Panc1 (cell line): ENCODE measurements around the gene TNFRSF21. TPM values are rescaled to one million over a fixed set of nuclear protein-coding genes. Genes with fewer than 3 reads are reported as not detected.

ENCODE experiments used
- ATAC-seq: fragments of 200-7000 bp; cut with Tn5 transposase; 2 replicates; pipeline ENCODE4 v1.9.1; 2020; ENCODE audit warnings: mild to moderate bottlenecking, moderate library complexity
- BruUV-seq: library from RNA; stranded (reverse); fragments of 400-500 nt; replicated peaks from 2 replicates; lab custom pipeline; 2021; lab: Mats Ljungman, UMichigan
- CTCF ChIA-PET: fragments of 300-600 bp; sonication (Branson Sonifier 250); formaldehyde crosslinking; loops from one replicate; lab custom pipeline; 2022; ENCODE audit warnings: antibody characterized with exemption; lab: Charles Lee
- POLR2A ChIA-PET: fragments of 300-600 bp; sonication (Branson Sonifier 250); formaldehyde crosslinking; loops from one replicate; lab custom pipeline; 2022; ENCODE audit warnings: antibody characterized with exemption; lab: Charles Lee
- DNase-seq: peaks from one replicate; pipeline ENCODE4 v3.0.0-alpha.2; 2010; ENCODE audit warnings: low read depth, low spot score
- H3K27ac ChIP-seq: 2 replicates; pipeline ENCODE4 v1.5.1; 2011; ENCODE audit warnings: mild to moderate bottlenecking, low read length, inconsistent platforms
- H3K27me3 ChIP-seq: fragments of 200-500 bp; sonication (Bioruptor generic); 2 replicates; pipeline ENCODE4 v1.6.0; 2014; ENCODE audit warnings: low read length, inconsistent platforms; ENCODE audit not compliant: control insufficient read depth, insufficient read depth
- H3K36me3 ChIP-seq: fragments of 200-500 bp; sonication (Bioruptor generic); 2 replicates; pipeline ENCODE4 v1.5.1; 2014; ENCODE audit warnings: inconsistent platforms, mild to moderate bottlenecking, low read length, moderate library complexity; ENCODE audit not compliant: control insufficient read depth, insufficient read depth
- H3K4me1 ChIP-seq: 2 replicates; pipeline ENCODE4 v1.5.1; 2011; ENCODE audit warnings: inconsistent platforms, mild to moderate bottlenecking, low read length, moderate library complexity; ENCODE audit not compliant: control insufficient read depth, insufficient read depth
- H3K4me3 ChIP-seq, 2 experiments: 2 replicates each; pipeline ENCODE4 v1.5.1; 2011 to 2012; ENCODE audit warnings: low read depth in 2 of 2, low read length in 2 of 2, mild to moderate bottlenecking in 2 of 2, inconsistent platforms in 1 of 2, moderate library complexity in 1 of 2
- H3K9me3 ChIP-seq: fragments of 200-500 bp; sonication (Bioruptor generic); 2 replicates; pipeline ENCODE4 v1.5.1; 2014; ENCODE audit warnings: low read depth, mild to moderate bottlenecking, inconsistent platforms, low read length, moderate library complexity; ENCODE audit not compliant: control insufficient read depth, insufficient read depth
- POLR2AphosphoS5 ChIP-seq: IDR thresholded peaks from 2 replicates; pipeline ENCODE4 v1.6.1; 2012; ENCODE audit warnings: mild to moderate bottlenecking, low read depth, low read length, moderate library complexity
- REST ChIP-seq, 2 experiments: IDR thresholded peaks; 2 replicates each; pipeline ENCODE4 v1.6.1; 2011 to 2012; ENCODE audit warnings: low read depth in 2 of 2, control low read depth in 1 of 2, low read length in 1 of 2, mild to moderate bottlenecking in 1 of 2, moderate library complexity in 1 of 2; ENCODE audit not compliant: insufficient read depth in 1 of 2
- SIN3A ChIP-seq: IDR thresholded peaks from 2 replicates; pipeline ENCODE4 v1.6.1; 2012; ENCODE audit warnings: low read depth, mild to moderate bottlenecking, low read length, moderate library complexity, borderline replicate concordance; ENCODE audit not compliant: insufficient read depth
- TCF7L2 ChIP-seq: IDR thresholded peaks from 2 replicates; pipeline ENCODE4 v1.6.1; 2011; ENCODE audit warnings: mild to moderate bottlenecking, low read depth, low read length, inconsistent platforms
- in situ Hi-C: cut with HindIII; loops from 2 replicates; pipeline ENCODE4 v1.10.0; 2016; ENCODE audit warnings: low sequenced_read_pairs, low pct_unique_long_range_greater_than_20kb
- intact Hi-C: fragments of 100-400 bp; cut with micrococcal nuclease; formaldehyde crosslinking; loops from one replicate; pipeline ENCODE4 v1.10.0; 2022; ENCODE audit not compliant: unreplicated experiment
- total RNA-seq: library from RNA; stranded (reverse); gene quantifications from one replicate; pipeline ENCODE4 v1.2.1, GENCODE V29; 2021; ENCODE audit not compliant: unreplicated experiment
- TF ChIP-seq, protein P1 (sequence below): fragments of 450-650 bp; IDR thresholded peaks from 2 replicates; pipeline ENCODE4 v1.5.1; 2017; ENCODE audit warnings: mild to moderate bottlenecking

The TNFRSF21 gene
- total RNA-seq, 1 experiment from 2014 or later: 76.0 TPM

DNA sequence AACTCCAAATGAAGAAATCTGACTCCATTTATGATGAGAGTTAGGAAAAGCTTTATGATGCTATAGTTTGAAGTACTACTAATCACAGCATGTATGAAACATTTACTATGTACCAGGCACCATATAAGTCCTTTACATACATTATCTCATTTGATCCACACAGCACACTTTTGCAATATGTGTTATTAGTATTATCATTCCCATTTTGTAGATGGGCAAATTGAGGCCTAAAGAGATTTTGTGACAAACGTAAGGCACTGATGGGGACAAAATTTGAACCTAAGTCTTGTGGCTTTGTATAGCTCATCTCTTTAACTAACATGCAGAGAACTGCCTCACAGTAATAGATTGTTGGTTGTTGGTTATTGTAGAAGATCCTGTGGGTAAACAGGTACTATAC lies 14.2 kb upstream of the TNFRSF21 start:
- Histone ChIP-seq H3K4me1 (no peaks in the 10 kb centered on the region), H3K9me3 (no peaks in the 10 kb centered on the region), H3K4me3 (no peak overlapping the region), H3K36me3 (no peaks in the 10 kb centered on the region), H3K27me3 (no peaks in the 10 kb centered on the region), H3K27ac (no peak overlapping the region)
- ChIA-PET POLR2A (interaction anchor here (0.6 kb wide), 1 partner anchor 36 kb away, joined by 7 read pairs; no protein-coding TSS in a partner anchor), CTCF (no interaction called here)
- intact Hi-C loops: no loop called here
- in situ Hi-C loops: no loop called here
- BruUV-seq: no TSS peak
- DNase-seq (no peak), ATAC-seq (no peak)
- no peak for TF ChIP-seq REST (IDR thresholded peaks at IDR 0.05; ENCODE audit: insufficient read depth in 1 of 2, low read depth in 2 of 2, low read length in 1 of 2)

DNA sequence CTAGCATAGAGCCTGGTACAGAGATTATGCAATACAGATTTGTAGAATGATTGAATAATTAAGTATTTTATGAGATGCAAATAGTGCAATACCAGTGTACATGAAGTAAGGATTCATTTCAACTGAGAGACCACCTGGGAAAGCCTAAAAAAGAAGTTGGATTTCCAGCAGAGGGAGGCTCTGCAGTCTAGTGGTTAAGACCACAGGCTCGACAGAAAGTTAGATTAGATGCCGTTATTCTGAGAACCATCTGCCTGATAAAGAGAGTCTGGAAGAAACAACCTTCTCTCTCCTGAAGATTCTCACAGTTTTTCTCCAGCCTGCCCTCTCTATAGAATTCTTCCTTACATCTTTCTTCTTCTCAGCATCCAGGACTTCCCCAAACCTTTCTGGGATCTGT lies 13.6 kb upstream of the TNFRSF21 start:
- ChIA-PET POLR2A (interaction anchor here (0.6 kb wide), 1 partner anchor 36 kb away, joined by 7 read pairs; no protein-coding TSS in a partner anchor), CTCF (no interaction called here)
- no peaks in the 10 kb centered on the region for H3K9me3 ChIP-seq
- no peak for ATAC-seq
- H3K4me3 ChIP-seq: no peak overlapping the region
- intact Hi-C loops: no loop called here
- no peak for DNase-seq
- in situ Hi-C loops: no loop called here
- H3K27ac ChIP-seq: no peak overlapping the region
- TF ChIP-seq, protein P1, sequence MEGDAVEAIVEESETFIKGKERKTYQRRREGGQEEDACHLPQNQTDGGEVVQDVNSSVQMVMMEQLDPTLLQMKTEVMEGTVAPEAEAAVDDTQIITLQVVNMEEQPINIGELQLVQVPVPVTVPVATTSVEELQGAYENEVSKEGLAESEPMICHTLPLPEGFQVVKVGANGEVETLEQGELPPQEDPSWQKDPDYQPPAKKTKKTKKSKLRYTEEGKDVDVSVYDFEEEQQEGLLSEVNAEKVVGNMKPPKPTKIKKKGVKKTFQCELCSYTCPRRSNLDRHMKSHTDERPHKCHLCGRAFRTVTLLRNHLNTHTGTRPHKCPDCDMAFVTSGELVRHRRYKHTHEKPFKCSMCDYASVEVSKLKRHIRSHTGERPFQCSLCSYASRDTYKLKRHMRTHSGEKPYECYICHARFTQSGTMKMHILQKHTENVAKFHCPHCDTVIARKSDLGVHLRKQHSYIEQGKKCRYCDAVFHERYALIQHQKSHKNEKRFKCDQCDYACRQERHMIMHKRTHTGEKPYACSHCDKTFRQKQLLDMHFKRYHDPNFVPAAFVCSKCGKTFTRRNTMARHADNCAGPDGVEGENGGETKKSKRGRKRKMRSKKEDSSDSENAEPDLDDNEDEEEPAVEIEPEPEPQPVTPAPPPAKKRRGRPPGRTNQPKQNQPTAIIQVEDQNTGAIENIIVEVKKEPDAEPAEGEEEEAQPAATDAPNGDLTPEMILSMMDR: no peak
- TF ChIP-seq TCF7L2: no peak
- no peak for TF ChIP-seq SIN3A
- TF ChIP-seq POLR2AphosphoS5: no peak
- no peak for TF ChIP-seq REST (IDR thresholded peaks at IDR 0.05; ENCODE audit: insufficient read depth in 1 of 2, low read depth in 2 of 2, low read length in 1 of 2)
- no peaks in the 10 kb centered on the region for H3K36me3 ChIP-seq
- no peaks in the 10 kb centered on the region for H3K27me3 ChIP-seq
- H3K4me1 ChIP-seq: no peaks in the 10 kb centered on the region
- BruUV-seq: no TSS peak
